K562 (cell line): ENCODE data around the gene KCNG1. TPM values are rescaled to one million over a fixed set of nuclear protein-coding genes. Genes with fewer than 3 reads are reported as not detected.

Experiments
- ATAC-seq: fragments of 200-7000 bp; cut with Tn5 transposase; 3 replicates; pipeline ENCODE4 v1.9.1; 2020; ENCODE audit warnings: moderate library complexity
- BruUV-seq: library from RNA; stranded (reverse); fragments of 400-500 nt; replicated peaks from 2 replicates; lab custom pipeline; 2021; lab: Mats Ljungman, UMichigan
- CTCF ChIA-PET: fragments of 300-600 bp; formaldehyde crosslinking; extraction: SDS; loops from one replicate; lab custom pipeline; 2021; ENCODE audit warnings: low intra/inter-chr PET ratio; lab: Yijun Ruan, JAX
- POLR2A ChIA-PET: fragments of 300-600, 350-650 bp; sonication (Branson Sonifier 250); formaldehyde crosslinking; extraction: SDS; loops from one replicate; lab custom pipeline; 2021; ENCODE audit warnings: antibody characterized with exemption, inconsistent platforms; lab: Yijun Ruan, JAX
- DNase-seq, 4 experiments: peaks; one replicate each; pipeline versions ENCODE4 v3.0.0 to v3.0.0-alpha.2; 2011 to 2018; ENCODE audit warnings: low spot score in 3 of 4, mixed read lengths in 3 of 4; ENCODE audit errors: extremely low read depth in 1 of 4
- FAIRE-seq: peaks from 2 replicates; lab custom pipeline; 2011; peaks lifted over from hg19 to GRCh38; lab: Jason Lieb, UNC
- H2AFZ ChIP-seq: 2 replicates; pipeline ENCODE4 v1.6.0; 2011; ENCODE audit warnings: low read depth, low read length, control low read depth, inconsistent platforms
- H3K27ac ChIP-seq: fragments of 200-600 bp; 3 replicates; pipeline ENCODE4 v1.8.0; 2011; ENCODE audit warnings: low read depth, mild to moderate bottlenecking, control low read depth, inconsistent platforms, low read length, moderate library complexity, mixed read lengths; ENCODE audit errors: extremely low read depth
- H3K27me3 ChIP-seq, 2 experiments: fragments of 300-600 bp in 1 of 2; 2 replicates in 1 of 2; 3 replicates in 1 of 2; pipeline versions ENCODE4 v1.6.0 to v1.8.0; 2011; ENCODE audit warnings: inconsistent platforms in 2 of 2, low read length in 2 of 2, mild to moderate bottlenecking in 1 of 2, mixed read lengths in 1 of 2, moderate library complexity in 1 of 2; ENCODE audit not compliant: control insufficient read depth in 2 of 2, insufficient read depth in 2 of 2
- H3K36me3 ChIP-seq: fragments of 300-600 bp; 3 replicates; pipeline ENCODE4 v1.8.0; 2011; ENCODE audit warnings: mild to moderate bottlenecking, low read length, inconsistent platforms; ENCODE audit not compliant: control insufficient read depth, insufficient read depth
- H3K4me1 ChIP-seq, 2 experiments: fragments of 200-600 bp in 1 of 2; replicated peaks in 1 of 2; 2 replicates in 1 of 2; 3 replicates in 1 of 2; pipeline versions ENCODE4 v1.5.1 to v1.8.0; 2011; ENCODE audit warnings: inconsistent platforms in 2 of 2, low read length in 2 of 2, mild to moderate bottlenecking in 1 of 2, mixed read lengths in 1 of 2, moderate library complexity in 1 of 2; ENCODE audit not compliant: control insufficient read depth in 2 of 2, insufficient read depth in 2 of 2
- H3K4me2 ChIP-seq: 2 replicates; pipeline ENCODE4 v1.6.1; 2011; ENCODE audit warnings: low read length, control low read depth, inconsistent platforms, mixed read lengths; ENCODE audit not compliant: insufficient read depth
- H3K4me3 ChIP-seq: fragments of 200-600 bp; sonication (generic), shearing (Covaris generic); 2 replicates; pipeline ENCODE4 v1.5.1; 2016; ENCODE audit warnings: control low read depth, inconsistent platforms
- H3K79me2 ChIP-seq: fragments of 200-600 bp; 3 replicates; pipeline ENCODE4 v1.8.0; 2011; ENCODE audit warnings: low read length, inconsistent platforms; ENCODE audit not compliant: control insufficient read depth, insufficient read depth
- H3K9ac ChIP-seq, 2 experiments: 2 replicates each; pipeline versions ENCODE4 v1.6.0 to v1.6.1; 2011; ENCODE audit warnings: low read depth in 2 of 2, low read length in 2 of 2, control low read depth in 1 of 2, inconsistent platforms in 1 of 2, mild to moderate bottlenecking in 1 of 2, mixed read lengths in 1 of 2; ENCODE audit not compliant: insufficient read depth in 1 of 2
- H3K9me1 ChIP-seq: one replicate; pipeline ENCODE4 v1.6.0; 2011; ENCODE audit warnings: inconsistent platforms, mild to moderate bottlenecking, low read length, moderate library complexity; ENCODE audit not compliant: control insufficient read depth, insufficient read depth
- H3K9me3 ChIP-seq: replicated peaks from 2 replicates; pipeline ENCODE4 v1.5.1; 2011; ENCODE audit warnings: low read depth, low read length, inconsistent platforms; ENCODE audit not compliant: control insufficient read depth, insufficient read depth
- H4K20me1 ChIP-seq: replicated peaks from 2 replicates; pipeline ENCODE4 v1.6.1; 2011; ENCODE audit warnings: low read length, inconsistent platforms, mixed read lengths; ENCODE audit not compliant: control insufficient read depth, insufficient read depth
- GTF2A2 ChIP-seq: IDR thresholded peaks from 2 replicates; pipeline ENCODE4 v1.6.1; 2016; ENCODE audit warnings: mild to moderate bottlenecking, missing genetic modification characterization, missing compliant biosample characterization
- GTF2E2 ChIP-seq: fragments of 200-800 bp; sonication (Bioruptor generic); IDR thresholded peaks from 2 replicates; pipeline ENCODE4 v1.6.1; 2016; ENCODE audit warnings: missing genetic modification characterization, missing compliant biosample characterization
- RBFOX2 ChIP-seq: fragments of 200-400 bp; formaldehyde crosslinking; IDR thresholded peaks from 2 replicates; pipeline ENCODE4 v1.6.1; 2017; ENCODE audit warnings: low read depth, mild to moderate bottlenecking, low read length, moderate library complexity
- RNF219 ChIP-seq: fragments of 250-450 bp; sonication (Bioruptor Pico); IDR thresholded peaks from 2 replicates; pipeline ENCODE4 v1.5.0; 2022; ENCODE audit warnings: mild to moderate bottlenecking
- SAFB2 ChIP-seq: fragments of 200-400 bp; formaldehyde crosslinking; IDR thresholded peaks from 2 replicates; pipeline ENCODE4 v1.6.1; 2018; ENCODE audit warnings: borderline replicate concordance, low read length, low read depth, moderate library complexity; ENCODE audit not compliant: severe bottlenecking
- SMAD1 ChIP-seq: fragments of 150-350 bp; IDR thresholded peaks from 2 replicates; pipeline ENCODE4 v1.6.1; 2014; ENCODE audit warnings: low read length, low read depth; ENCODE audit not compliant: partially characterized antibody
- SMAD3 ChIP-seq: fragments of 450-650 bp; formaldehyde crosslinking; conservative IDR thresholded peaks from 2 replicates; pipeline ENCODE4 v1.4.0; 2020; ENCODE audit warnings: mild to moderate bottlenecking
- SMAD4 ChIP-seq: fragments of 250-450 bp; sonication (Bioruptor Pico); conservative IDR thresholded peaks from 2 replicates; pipeline ENCODE4 v1.8.0; 2021; ENCODE audit warnings: inconsistent platforms, mild to moderate bottlenecking, moderate library complexity
- ZNF311 ChIP-seq: fragments of 250-450 bp; sonication (Bioruptor Pico); IDR thresholded peaks from 2 replicates; pipeline ENCODE4 v1.4.0; 2020; ENCODE audit warnings: mild to moderate bottlenecking, moderate library complexity
- ZNF785 ChIP-seq: fragments of 250-450 bp; sonication (Bioruptor Pico); IDR thresholded peaks from 2 replicates; pipeline ENCODE4 v1.4.0; 2020; ENCODE audit warnings: mild to moderate bottlenecking
- WGBS: fragments of 100-300 bp; shearing (Covaris generic); methylation state at CpG from one replicate; pipeline ENCODE4 v1.1.6; 2016; ENCODE audit warnings: low coverage, mixed read lengths; ENCODE audit not compliant: insufficient coverage; ENCODE audit errors: missing lambda C conversion rate; 5-methylcytosine and 5-hydroxymethylcytosine counted together
- in situ Hi-C: fragments of 300-500 bp; cut with MboI; formaldehyde crosslinking; loops from 4 replicates; pipeline ENCODE4 v1.15.0; 2018; ENCODE audit warnings: inconsistent platforms, mixed read lengths
- intact Hi-C: fragments of 100-400 bp; cut with micrococcal nuclease; formaldehyde crosslinking; loops from 2 replicates; pipeline ENCODE4 v1.14.2; 2022
- polyA plus RNA-seq, 8 experiments: library from polyadenylated mRNA; depleted of rRNA in 4 of 8; stranded (reverse) in 5 of 8; unstranded in 3 of 8; fragments of >200 nt; fragmentation: Nextera tagmentation in 2 of 8; fragmentation: Illumina TruSeq in 1 of 8; extraction: Ambion mirVana in 2 of 8; extraction: Trizol in 1 of 8; gene quantifications; 2 replicates each; pipeline versions ENCODE4 v1.2.1 to v1.2.3, GENCODE V29; 2011 to 2014; ENCODE audit warnings: inconsistent platforms in 1 of 8, missing spikeins in 1 of 8
- total RNA-seq, 7 experiments: library from RNA; depleted of rRNA in 6 of 7; stranded (reverse); fragments of >200 nt in 6 of 7; fragmentation: Illumina TruSeq in 2 of 7; extraction: Trizol in 2 of 7; gene quantifications; 2 replicates each; pipeline versions ENCODE4 v1.2.1 to v1.2.3, GENCODE V29; 2011 to 2021; ENCODE audit warnings: low replicate concordance in 1 of 7

KCNG1 gene
- total and polyA plus RNA-seq, 9 of the 15 experiments (the other 6 are each of a cell fraction or from before 2014, with no cell fraction given) = 0.06 to 1.5 (median 0.22) TPM; not detected in 2

- Histone ChIP-seq H4K20me1 (no peaks in the 10 kb centered on the region), H3K4me1 (peaks cover 0 to 22% of the 10 kb centered on the region in 2 experiments; a peak in 3 of 5 replicates), H3K27ac (no peak overlapping the region), H3K36me3 (no peaks in the 10 kb centered on the region), H3K9ac (no peak overlapping the region), H3K4me2 (no peak overlapping the region), H3K9me3 (no peaks in the 10 kb centered on the region), H3K79me2 (no peaks in the 10 kb centered on the region), H3K27me3 (peaks cover 2 to 19% of the 10 kb centered on the region in 2 experiments; a peak in 3 of 5 replicates), H2AFZ (no peak overlapping the region), H3K9me1 (no peaks in the 10 kb centered on the region), H3K4me3 (no peak overlapping the region)
- POLR2A ChIA-PET = interaction anchor here (0.6 to 1.0 kb wide), 4 partner anchors 16 to 506 kb away, joined by 3 to 4 read pairs (median 3); no protein-coding TSS in a partner anchor
- DNase-seq (no peak), ATAC-seq (peak; percentile 18; the same call in 2 of the 3 replicates), FAIRE-seq (no peak)
- BruUV-seq = no TSS peak
- in situ Hi-C loops (no loop called here), intact Hi-C loops (no loop called here)
- WGBS = 21% methylated on average over 9 of the region's 9 CpGs
- TF ChIP-seq SMAD3 (CRISPR knock-in tag) = peak; percentile 19; the same call in 1 of the 2 replicates
- TF ChIP-seq ZNF785 (CRISPR knock-in tag) = no peak
- TF ChIP-seq GTF2E2 (tag) = peak; percentile 75
- no peak for TF ChIP-seq SAFB2
- 0 out of 2 replicates have a peak, but pooled peaks have one; percentile 44 for TF ChIP-seq SMAD4
- TF ChIP-seq ZNF311 (CRISPR knock-in tag) = 0 out of 2 replicates have a peak, but pooled peaks have one; percentile 0
- TF ChIP-seq SMAD1 = no peak
- TF ChIP-seq RNF219 (CRISPR knock-in tag) = no peak
- peak; percentile 0; the same call in 1 of the 2 replicates for TF ChIP-seq RBFOX2
- TF ChIP-seq GTF2A2 (tag) = peak; percentile 28; the same call in 1 of the 2 replicates
- CTCF ChIA-PET = no interaction called here
These were observed 12.2 kb upstream of the KCNG1 start for GRCh38 chr20:51034988-51035656.
